Vagina (tissue), 2 donors: ENCODE measurements around the gene TMEM203.

Experiments used
- POLR2A ChIP-seq, 2 donors: fragments of 450-650 bp; IDR thresholded peaks; one replicate each; pipeline ENCODE4 v1.6.1; 2017; ENCODE audit warnings: antibody characterized with exemption in 2 of 2, mild to moderate bottlenecking in 2 of 2, moderate library complexity in 2 of 2
- POLR2AphosphoS5 ChIP-seq, 2 donors: sonication (generic); formaldehyde crosslinking; IDR thresholded peaks; one replicate each; pipeline ENCODE4 v1.9.0; 2017; ENCODE audit warnings: antibody characterized with exemption in 2 of 2, mild to moderate bottlenecking in 2 of 2, low read depth in 1 of 2; ENCODE audit not compliant: insufficient read depth in 1 of 2

DNA sequence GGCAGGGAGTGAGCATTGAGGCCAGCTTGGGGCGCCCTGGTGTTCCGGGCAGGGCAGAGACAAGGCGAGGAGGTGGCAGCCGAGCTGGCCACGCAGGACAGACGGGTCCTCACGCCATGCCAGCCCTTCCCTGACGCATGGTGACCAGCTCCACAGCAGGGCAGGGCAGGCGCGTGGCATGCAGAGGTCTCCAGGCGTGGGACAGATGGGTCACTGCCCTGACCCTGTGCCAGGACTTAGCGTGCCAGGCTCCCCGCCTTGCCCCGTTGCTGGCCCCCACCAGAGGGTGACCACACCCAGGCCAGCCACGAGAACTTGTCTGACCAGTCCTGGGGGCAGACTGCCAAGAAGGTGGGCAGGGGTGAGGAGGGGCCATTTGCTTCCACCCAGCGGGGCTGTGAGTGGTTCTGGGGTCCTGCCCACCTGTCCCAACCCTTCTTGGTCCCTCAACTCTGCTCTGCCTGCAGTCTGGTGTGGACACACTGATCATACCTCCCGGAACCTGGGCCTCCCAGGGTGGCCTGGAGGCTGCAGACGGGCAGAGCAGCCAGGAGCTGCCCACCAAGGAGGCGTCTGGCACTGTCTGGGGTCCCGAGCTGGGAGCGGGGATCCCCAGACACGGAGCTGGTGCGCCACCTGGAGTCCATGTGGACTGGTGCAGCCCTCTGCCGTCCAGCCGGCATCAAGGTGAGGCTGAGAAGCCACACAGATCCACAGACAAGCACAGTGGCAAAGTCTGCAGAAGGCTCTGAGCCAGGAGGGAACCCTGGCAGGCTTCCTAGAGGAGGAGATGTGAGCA is 21.8 kb upstream of the TMEM203 start, which contains the start of gene RNF224:
- TF ChIP-seq POLR2A (IDR thresholded peaks at IDR 0.05) (no peak), POLR2AphosphoS5 (IDR thresholded peaks at IDR 0.05; ENCODE audit: insufficient read depth in 1 of 2, low read depth in 1 of 2) (peak in 1 of 2 donors; percentile 23)
